ENCODE data around the gene OR10G4.
"Not testable (repeated sequence)": the region's sequence is repeated elsewhere in the genome, so short reads cannot be mapped to it uniquely, and the experiment has no call there.

Gene OR10G4, protein sequence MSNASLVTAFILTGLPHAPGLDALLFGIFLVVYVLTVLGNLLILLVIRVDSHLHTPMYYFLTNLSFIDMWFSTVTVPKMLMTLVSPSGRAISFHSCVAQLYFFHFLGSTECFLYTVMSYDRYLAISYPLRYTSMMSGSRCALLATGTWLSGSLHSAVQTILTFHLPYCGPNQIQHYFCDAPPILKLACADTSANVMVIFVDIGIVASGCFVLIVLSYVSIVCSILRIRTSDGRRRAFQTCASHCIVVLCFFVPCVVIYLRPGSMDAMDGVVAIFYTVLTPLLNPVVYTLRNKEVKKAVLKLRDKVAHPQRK

GRCh38 chr11:124012697-124013096 is at the start of gene OR10G4:
Gene OR10G4 (plus strand): TSS chr11:124012997. CDS start chr11:124015575, 2,578 bp downstream.
- no peak for DNase-seq (ENCODE audit: low spot score)

- no peak for DNase-seq (ENCODE audit: low spot score)
Measured at GRCh38 chr11:123973816-123974215, 39.0 kb upstream of the OR10G4 start.

DNA sequence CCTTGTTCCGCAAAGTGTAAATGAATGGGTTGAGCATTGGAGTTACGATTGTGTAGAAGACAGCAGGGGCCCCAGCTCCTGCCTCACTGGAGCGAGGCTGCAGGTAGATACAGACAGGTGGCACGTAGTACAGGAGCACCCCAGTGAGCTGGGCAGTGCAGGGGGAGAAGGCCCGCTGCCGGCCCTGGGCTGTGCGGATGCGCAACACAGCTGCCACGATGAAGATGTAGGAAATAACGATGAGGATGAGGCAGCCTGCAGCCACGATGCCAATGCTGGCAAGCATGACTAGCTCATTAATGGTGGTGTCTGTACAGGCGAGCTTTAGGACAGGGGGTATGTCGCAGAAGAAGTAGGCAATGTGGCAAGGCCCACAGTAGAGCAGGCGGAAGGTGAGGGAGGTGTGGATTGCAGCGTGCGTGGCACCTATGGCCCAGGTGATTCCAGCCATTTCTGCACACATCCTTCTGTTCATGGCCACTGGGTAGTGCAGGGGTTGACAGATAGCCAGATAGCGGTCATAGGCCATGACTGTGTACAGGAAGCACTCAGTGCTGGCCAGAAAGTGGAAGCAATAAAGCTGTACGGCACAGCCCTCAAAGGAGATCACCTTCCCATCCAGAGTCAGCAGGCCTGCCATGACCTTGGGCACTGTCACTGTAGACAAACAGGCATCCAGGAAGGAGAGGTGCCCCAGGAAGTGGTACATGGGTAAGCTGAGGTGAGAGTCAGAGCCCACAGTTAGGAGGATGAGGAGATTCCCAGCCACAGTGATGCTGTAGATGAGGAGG is 35.8 kb upstream of the OR10G4 start:
- no peak for DNase-seq (ENCODE audit: low spot score)

- DNase-seq (ENCODE audit: low spot score): no peak
Measured at GRCh38 chr11:123977731-123978347, 35.0 kb upstream of the OR10G4 start, which contains the start of gene OR10S1. Gene OR10S1 (minus strand): TSS chr11:123977781. CDS start chr11:123977664, 117 bp downstream.

- DNase-seq (ENCODE audit: low spot score): no peak
Measured at GRCh38 chr11:123979311-123979710, 33.5 kb upstream of the OR10G4 start.

- DNase-seq (ENCODE audit: low spot score): no peak
Measured at GRCh38 chr11:123995119-123995518, 17.7 kb upstream of the OR10G4 start, which contains the start of gene OR10G6. Gene OR10G6 (minus strand): TSS chr11:123995161. CDS start chr11:123995161, 0 bp downstream.

GRCh38 chr11:124015837-124016236 is 3.0 kb downstream of the OR10G4 start:
- DNase-seq (ENCODE audit: low spot score): not testable (repeated sequence)

DNA sequence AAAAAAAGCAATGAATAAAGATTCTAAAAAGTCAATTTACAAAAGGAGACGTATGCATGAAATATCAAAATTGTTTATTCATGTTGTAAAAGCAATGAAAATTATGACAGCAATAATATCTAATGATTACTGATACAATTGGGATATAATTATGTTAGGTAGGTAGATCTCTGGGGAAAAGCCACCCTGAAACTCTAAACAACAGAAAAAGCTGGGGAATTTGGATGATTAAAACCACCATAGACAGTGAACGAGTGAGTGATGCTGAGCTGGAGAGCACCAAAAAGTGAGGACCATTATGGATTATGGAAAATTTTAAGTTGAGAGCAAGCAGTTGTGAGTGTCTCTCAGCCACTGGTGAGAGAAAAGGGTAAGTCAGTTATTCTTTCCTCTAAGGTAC is 13.7 kb downstream of the OR10G4 start, which contains the start of gene OR10G8:
OR10G8 (plus strand) TSS at position 301 of the 400 bp plus-strand sequence. CDS start 2,825 bp downstream, outside the sequence.
- no peak for DNase-seq (ENCODE audit: low spot score)

DNA sequence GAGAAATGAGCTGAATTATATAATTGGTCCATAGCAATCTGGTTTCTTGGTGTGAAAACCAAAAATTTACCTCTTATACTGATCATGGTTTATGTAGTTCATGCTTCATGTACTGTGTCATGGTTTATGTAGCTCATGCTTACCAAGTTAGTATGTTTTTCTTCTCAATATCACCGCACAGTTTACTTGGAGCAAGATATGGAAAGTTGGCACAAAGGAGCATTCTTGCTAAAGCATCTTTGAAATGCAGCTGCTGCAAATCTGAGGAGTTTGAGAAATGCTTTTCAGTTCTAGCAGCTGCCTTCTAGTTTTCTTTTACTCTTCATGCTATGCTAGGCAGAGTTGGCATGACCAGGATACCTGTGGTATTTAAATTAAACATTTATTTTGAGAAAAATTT is 23.9 kb downstream of the OR10G4 start:
- no peak for DNase-seq (ENCODE audit: low spot score)

DNA sequence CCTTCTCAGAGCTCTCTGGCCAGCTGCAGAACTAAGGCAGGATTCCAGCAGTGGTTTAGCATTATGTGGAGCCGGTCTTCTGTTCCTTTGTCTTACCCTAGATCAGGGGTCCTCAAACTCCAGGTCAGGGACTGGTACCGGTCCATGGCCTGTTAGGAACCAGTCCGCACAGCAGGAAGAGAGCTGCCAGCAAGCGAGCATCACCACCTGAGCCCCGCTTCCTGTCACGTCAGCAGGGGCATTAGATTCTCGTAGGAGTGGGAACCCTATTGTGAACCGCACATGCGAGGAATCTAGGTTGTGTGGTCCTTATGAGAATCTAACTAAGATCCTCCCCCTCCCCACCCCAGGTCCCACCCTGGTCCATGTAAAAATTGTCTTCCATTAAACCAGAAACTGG is 26.8 kb downstream of the OR10G4 start:
- no peak for DNase-seq (ENCODE audit: low spot score)

DNA sequence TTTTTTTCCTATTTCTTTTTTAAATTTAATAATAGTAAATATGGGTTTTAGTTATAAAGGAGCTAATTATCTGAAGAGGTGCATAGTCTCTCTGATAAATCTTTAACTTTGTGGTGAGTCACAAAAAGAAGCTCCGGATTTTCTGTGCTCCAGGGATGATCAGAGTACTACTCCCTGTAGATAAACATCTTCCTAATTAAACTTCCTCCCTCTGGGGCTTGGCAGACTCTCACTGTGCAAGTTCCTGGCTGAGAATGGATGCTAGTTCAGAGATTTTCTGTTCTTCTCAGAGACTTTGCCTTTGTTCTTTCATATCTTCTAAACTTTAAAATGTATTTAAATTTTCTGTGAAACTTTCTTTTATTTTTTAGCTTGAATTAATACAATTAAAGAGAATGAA is 28.5 kb downstream of the OR10G4 start, which contains the start of gene OR10G7:
OR10G7 (minus strand) TSS at position 72 of the 400 bp plus-strand sequence. CDS start 2,324 bp downstream, outside the sequence.
- no peak for DNase-seq (ENCODE audit: low spot score)

- DNase-seq (ENCODE audit: low spot score): no peak
Measured at GRCh38 chr11:124043420-124043819, 30.6 kb downstream of the OR10G4 start.

DNA sequence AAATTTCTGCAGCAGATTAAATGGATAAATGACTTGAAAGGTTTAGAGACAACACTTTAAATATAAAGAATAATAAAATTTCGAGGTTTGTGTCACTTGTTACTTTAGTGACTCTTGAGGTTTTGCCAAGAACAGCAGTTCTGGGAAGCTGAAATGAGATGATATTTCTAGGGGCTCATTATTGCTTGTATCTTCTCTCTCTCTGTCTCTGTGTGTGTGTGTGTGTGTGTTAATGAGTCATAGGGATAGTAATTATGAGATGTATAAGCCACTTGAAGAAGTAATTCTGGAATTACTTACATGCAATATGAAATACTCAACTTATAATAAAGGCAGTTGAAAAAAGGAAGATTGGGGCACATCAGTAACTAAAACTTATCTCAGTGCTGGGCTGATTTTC is 38.0 kb downstream of the OR10G4 start:
- DNase-seq (ENCODE audit: low spot score): no peak

DNA sequence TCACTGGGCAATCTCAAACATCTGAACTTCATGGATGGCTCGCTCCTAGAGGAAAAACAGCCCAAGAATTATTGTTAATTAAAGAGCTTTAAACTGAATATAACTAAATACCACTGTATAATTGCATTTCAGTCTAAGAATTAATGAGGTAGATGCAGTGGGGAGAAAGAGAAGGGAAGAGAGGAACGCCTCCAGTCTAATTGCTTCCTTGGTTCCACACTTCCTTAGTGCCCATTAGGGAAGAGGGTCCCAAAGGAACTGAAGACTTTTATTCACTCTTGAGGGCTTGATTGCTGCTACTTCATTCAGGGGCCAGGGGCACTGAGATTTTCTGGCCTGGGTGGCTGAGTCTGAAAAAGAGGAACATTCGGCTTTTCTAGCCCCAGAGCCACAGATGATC is 40.2 kb downstream of the OR10G4 start:
- no peak for DNase-seq (ENCODE audit: low spot score)

Measured in Ammon's horn (tissue), 1 donor.